Occipital lobe (tissue), 2 donors: ENCODE results near the gene SMAGP. TPM values are rescaled to one million over a fixed set of nuclear protein-coding genes. Genes with fewer than 3 reads are reported as not detected.

Experiments used
- DNase-seq: peaks from one replicate; lab custom pipeline; 2025; lab: John Stamatoyannopoulos, UW
- total RNA-seq: library from RNA; depleted of rRNA; stranded (reverse); fragments of >200 nt; gene quantifications from one replicate; pipeline ENCODE4 v1.2.3, GENCODE V29; 2014

The SMAGP gene
- total RNA-seq, 1 donor from 2014 or later: 3.1 TPM

DNA sequence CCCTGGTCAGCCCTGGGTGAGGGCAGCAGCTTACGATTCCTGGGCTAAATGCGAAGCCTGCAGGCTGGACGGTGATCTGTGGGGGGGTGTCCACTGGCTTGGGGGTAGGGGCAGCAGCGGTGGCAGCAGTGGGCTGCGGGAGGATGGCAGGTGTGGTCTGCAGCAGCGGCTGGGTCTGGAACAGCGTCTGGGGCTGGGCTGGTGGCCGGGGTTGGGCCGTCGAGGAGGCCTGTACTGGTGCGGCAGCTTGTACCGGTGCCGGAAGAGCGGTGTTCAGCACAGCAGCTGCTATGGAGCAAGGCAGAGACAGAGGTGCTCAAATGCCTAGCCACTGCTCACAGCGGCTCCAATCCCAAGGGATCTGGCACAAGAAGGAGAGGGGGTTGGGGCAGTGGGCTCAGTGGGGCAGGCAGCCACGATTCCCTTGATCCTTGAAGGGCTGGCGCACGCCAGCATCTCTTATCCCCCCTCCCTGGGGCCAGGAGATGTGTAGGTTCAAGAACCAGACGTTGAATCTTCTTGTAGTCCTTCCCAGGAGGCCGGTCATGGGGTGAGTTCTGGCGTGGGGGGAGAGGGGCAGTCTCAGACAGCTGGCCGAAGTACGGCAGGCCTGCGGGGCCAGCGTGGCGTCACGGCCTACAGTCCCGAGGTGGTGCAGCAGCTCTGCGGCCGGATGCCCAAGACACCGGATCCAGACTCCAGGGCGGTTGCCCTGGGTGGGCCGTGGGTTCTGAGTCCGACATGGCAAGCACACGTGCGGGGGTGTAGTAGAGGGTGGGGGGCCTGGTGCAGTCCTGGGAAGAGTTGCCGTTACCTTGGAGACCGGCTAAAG is 72.3 kb downstream of the SMAGP start:
- no peak for DNase-seq

DNA sequence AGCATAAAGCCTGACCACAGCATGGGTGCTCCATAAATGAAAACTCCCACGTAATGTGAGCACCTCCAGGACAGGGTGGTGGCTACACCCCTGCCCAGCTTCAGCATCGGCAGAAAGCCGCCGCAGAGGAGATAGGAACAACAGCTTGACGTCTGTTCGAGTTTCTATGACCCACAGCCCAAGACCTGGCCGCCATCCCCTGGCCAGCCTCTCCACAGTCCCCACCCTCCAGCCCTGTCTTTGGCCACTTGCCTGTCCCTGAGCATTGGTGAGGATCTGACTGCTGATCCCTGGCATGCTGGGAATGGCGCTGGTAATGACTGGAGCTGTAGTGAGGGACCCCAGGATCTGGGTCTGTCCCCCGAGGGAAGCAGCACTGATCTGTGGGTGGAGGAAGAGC is 73.7 kb downstream of the SMAGP start:
- no peak for DNase-seq

- DNase-seq: no peak
These were observed 74.4 kb downstream of the SMAGP start for GRCh38 chr12:51195841-51196240.

Other genes with a start within 250 kb of the SMAGP start
- gene SLC11A2, start 244.0 kb downstream of the SMAGP start, total RNA-seq: 96.7 TPM
- gene LETMD1, start 222.1 kb downstream of the SMAGP start, total RNA-seq: 56.8 TPM
- 69.6 TPM for gene CSRNP2, start 186.8 kb downstream of the SMAGP start, total RNA-seq
- gene TFCP2, start 97.3 kb downstream of the SMAGP start, total RNA-seq: 13.6 TPM
- gene POU6F1, start 52.4 kb downstream of the SMAGP start, total RNA-seq: 14.5 TPM
- gene DAZAP2, start 31.6 kb downstream of the SMAGP start, total RNA-seq: 66.8 TPM
- 2.2 TPM for gene BIN2, start 53.8 kb upstream of the SMAGP start, total RNA-seq
- gene CELA1, start 76.3 kb upstream of the SMAGP start, total RNA-seq: not detected
- 0.94 TPM for gene GALNT6, start 121.0 kb upstream of the SMAGP start, total RNA-seq
- gene SLC4A8, start 154.4 kb upstream of the SMAGP start, total RNA-seq: 31.8 TPM